Glutamatergic neuron (in vitro differentiated cells): Measurements from ENCODE around the gene COG3. TPM values are rescaled to one million over a fixed set of nuclear protein-coding genes. Genes with fewer than 3 reads are reported as not detected.
A peak's percentile ranks its signal among the peaks of the same experiment; 100 is the strongest.
"Not testable (repeated sequence)": the region's sequence is repeated elsewhere in the genome, so short reads cannot be mapped to it uniquely, and the experiment has no call there.

ENCODE experiments used
- DNase-seq: peaks from one replicate; pipeline ENCODE4 v3.0.0; 2022
- H3K27ac Mint-ChIP-seq: one replicate; pipeline ENCODE4 v1.8.0; 2020; ENCODE audit warnings: mild to moderate bottlenecking, mixed read lengths, inconsistent platforms; ENCODE audit not compliant: unreplicated experiment
- H3K27me3 Mint-ChIP-seq: one replicate; pipeline ENCODE4 v1.8.0; 2020; ENCODE audit warnings: mild to moderate bottlenecking, moderate library complexity, mixed read lengths, inconsistent platforms; ENCODE audit not compliant: unreplicated experiment
- H3K36me3 Mint-ChIP-seq: one replicate; pipeline ENCODE4 v1.8.0; 2020; ENCODE audit warnings: mild to moderate bottlenecking, mixed read lengths, inconsistent platforms; ENCODE audit not compliant: unreplicated experiment
- H3K4me1 Mint-ChIP-seq: one replicate; pipeline ENCODE4 v1.8.0; 2020; ENCODE audit warnings: mild to moderate bottlenecking, low read depth, mixed read lengths, inconsistent platforms; ENCODE audit not compliant: unreplicated experiment
- H3K4me3 Mint-ChIP-seq: one replicate; pipeline ENCODE4 v1.8.0; 2020; ENCODE audit warnings: mild to moderate bottlenecking, mixed read lengths, inconsistent platforms; ENCODE audit not compliant: unreplicated experiment
- H3K9me3 Mint-ChIP-seq: one replicate; pipeline ENCODE4 v1.8.0; 2020; ENCODE audit warnings: mild to moderate bottlenecking, moderate library complexity, mixed read lengths, inconsistent platforms; ENCODE audit not compliant: unreplicated experiment
- long read RNA-seq: library from polyadenylated mRNA; unstranded; transcript quantifications from one replicate; pipeline ENCODE4 v2.0.0, GENCODE V29; 2020; ENCODE audit not compliant: unreplicated experiment
- total RNA-seq: library from RNA; stranded (reverse); fragmentation: NEBNext Ultra II Directional; extraction: Animal tissue kit (Norgen Biotek cat#: 25700); gene quantifications from one replicate; pipeline ENCODE4 v1.2.1, GENCODE V29; 2021; ENCODE audit not compliant: unreplicated experiment
- TF ChIP-seq, protein P1 (sequence below): fragments of 200-600 bp; sonication (generic); IDR thresholded peaks from one replicate; pipeline ENCODE4 v1.5.0; 2021; ENCODE audit not compliant: partially characterized antibody, unreplicated experiment

COG3 gene, protein sequence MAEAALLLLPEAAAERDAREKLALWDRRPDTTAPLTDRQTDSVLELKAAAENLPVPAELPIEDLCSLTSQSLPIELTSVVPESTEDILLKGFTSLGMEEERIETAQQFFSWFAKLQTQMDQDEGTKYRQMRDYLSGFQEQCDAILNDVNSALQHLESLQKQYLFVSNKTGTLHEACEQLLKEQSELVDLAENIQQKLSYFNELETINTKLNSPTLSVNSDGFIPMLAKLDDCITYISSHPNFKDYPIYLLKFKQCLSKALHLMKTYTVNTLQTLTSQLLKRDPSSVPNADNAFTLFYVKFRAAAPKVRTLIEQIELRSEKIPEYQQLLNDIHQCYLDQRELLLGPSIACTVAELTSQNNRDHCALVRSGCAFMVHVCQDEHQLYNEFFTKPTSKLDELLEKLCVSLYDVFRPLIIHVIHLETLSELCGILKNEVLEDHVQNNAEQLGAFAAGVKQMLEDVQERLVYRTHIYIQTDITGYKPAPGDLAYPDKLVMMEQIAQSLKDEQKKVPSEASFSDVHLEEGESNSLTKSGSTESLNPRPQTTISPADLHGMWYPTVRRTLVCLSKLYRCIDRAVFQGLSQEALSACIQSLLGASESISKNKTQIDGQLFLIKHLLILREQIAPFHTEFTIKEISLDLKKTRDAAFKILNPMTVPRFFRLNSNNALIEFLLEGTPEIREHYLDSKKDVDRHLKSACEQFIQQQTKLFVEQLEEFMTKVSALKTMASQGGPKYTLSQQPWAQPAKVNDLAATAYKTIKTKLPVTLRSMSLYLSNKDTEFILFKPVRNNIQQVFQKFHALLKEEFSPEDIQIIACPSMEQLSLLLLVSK
- total RNA-seq, result 25.4 TPM
- long read RNA-seq, result 0 reads

DNA sequence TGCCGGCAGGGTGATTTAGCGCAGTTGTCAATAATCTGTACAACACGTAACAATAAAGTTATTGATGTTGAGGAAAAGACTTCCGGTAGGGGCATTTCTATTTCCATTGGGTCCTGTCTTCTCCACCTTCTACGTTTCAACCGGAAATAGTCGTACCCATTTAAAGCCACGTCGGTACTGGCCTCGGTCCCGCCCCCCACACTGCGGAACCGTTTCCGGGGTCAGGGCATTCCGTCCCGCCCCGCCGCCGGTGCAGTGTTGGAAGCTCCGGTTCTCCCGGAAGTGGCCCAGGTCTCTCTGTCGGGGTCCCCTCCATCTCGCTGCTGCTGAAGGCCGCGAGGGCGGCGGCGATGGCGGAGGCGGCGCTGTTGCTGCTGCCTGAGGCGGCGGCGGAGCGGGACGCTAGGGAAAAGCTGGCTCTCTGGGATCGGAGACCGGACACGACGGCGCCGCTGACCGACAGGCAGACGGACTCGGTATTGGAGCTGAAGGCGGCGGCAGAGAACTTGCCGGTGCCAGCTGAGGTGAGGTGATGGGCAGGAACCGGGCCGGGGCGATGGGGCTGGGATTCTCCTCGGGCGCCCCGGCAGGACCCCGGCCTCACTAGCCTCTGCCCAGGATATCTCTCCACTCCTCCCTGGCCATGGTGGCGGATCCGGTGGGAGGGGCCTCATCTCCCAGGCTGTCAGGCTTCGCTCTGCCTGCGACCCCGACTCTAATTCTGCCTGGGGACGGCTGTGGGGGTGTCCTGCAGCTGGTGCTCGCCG, at the start of gene COG3:
TSS of gene COG3 (plus strand) at position 253 of the 767 bp plus-strand sequence. CDS start at position 351, 98 bp downstream.
- H3K36me3 Mint-ChIP-seq, result no peaks in the 10 kb centered on the region
- no peaks in the 10 kb centered on the region for H3K27me3 Mint-ChIP-seq
- DNase-seq, result peak; percentile 90
- peaks cover 7% of the 10 kb centered on the region for H3K9me3 Mint-ChIP-seq
- H3K4me3 Mint-ChIP-seq, result peak within 1 kb of the TSS; percentile 98
- TF ChIP-seq, protein P1, sequence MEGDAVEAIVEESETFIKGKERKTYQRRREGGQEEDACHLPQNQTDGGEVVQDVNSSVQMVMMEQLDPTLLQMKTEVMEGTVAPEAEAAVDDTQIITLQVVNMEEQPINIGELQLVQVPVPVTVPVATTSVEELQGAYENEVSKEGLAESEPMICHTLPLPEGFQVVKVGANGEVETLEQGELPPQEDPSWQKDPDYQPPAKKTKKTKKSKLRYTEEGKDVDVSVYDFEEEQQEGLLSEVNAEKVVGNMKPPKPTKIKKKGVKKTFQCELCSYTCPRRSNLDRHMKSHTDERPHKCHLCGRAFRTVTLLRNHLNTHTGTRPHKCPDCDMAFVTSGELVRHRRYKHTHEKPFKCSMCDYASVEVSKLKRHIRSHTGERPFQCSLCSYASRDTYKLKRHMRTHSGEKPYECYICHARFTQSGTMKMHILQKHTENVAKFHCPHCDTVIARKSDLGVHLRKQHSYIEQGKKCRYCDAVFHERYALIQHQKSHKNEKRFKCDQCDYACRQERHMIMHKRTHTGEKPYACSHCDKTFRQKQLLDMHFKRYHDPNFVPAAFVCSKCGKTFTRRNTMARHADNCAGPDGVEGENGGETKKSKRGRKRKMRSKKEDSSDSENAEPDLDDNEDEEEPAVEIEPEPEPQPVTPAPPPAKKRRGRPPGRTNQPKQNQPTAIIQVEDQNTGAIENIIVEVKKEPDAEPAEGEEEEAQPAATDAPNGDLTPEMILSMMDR, result no peak
- H3K4me1 Mint-ChIP-seq, result peaks cover 13% of the 10 kb centered on the region
- peak within 1 kb of the TSS; percentile 91 for H3K27ac Mint-ChIP-seq

DNA sequence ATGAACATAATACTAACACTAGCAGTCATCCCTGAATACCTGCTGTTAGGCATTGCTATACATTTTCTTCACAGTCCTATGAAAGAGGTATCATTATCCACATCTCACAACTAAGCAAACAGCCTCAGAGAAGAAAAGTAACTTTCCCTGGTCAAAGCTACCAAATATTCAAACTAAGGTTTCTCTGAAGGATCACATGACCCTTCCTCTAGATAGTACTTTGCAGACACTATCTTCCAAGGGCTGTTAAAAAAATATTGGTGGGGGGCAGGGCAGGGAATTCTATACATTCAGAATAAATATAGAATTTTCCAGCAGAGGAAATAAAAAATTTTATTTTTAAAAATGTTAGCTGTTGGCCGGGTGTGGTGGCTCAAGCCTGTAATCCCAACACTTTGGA, 49.6 kb upstream of the COG3 start:
- TF ChIP-seq, protein P1, result no peak
- H3K4me1 Mint-ChIP-seq, result peaks cover 5% of the 10 kb centered on the region
- no peak for DNase-seq
- H3K36me3 Mint-ChIP-seq, result no peaks in the 10 kb centered on the region
- H3K27ac Mint-ChIP-seq, result no peak overlapping the region
- no peak overlapping the region for H3K4me3 Mint-ChIP-seq
- H3K27me3 Mint-ChIP-seq, result no peaks in the 10 kb centered on the region
- H3K9me3 Mint-ChIP-seq, result peaks cover 2% of the 10 kb centered on the region

DNA sequence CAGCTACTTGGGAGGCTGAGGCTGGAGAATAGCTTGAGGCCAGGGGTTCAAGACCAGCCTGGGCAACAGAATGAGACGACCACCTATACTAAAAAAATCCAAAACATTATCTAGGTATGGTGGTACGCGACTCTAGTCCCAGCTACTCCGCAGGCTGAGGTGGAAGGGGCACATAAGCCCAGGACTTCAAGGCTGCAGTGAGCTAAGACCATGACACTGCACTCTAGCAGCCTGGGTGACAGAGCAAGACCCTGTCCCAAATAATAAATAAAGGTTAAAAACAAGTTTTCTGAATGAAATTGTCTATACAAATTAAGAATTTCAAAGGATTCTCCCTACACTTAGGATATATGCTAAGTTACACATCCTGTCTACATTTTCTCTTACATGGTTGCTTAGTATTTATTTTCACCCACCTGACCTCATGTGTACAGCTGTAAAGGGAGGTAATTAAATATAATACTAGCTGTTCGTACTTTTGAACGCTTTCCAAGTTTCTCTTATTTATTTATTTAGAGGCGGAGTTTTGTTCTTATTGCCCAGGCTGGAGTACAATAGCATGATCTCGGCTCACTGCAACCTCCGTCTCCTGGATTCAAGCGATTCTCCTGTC, 48.1 kb upstream of the COG3 start:
- peaks cover 2% of the 10 kb centered on the region for H3K9me3 Mint-ChIP-seq
- peaks cover 1% of the 10 kb centered on the region for H3K27me3 Mint-ChIP-seq
- DNase-seq, result no peak
- TF ChIP-seq, protein P1, result no peak
- H3K27ac Mint-ChIP-seq, result no peak overlapping the region
- peaks cover 5% of the 10 kb centered on the region for H3K4me1 Mint-ChIP-seq
- H3K4me3 Mint-ChIP-seq, result peak overlapping the region; percentile 38
- no peaks in the 10 kb centered on the region for H3K36me3 Mint-ChIP-seq

DNA sequence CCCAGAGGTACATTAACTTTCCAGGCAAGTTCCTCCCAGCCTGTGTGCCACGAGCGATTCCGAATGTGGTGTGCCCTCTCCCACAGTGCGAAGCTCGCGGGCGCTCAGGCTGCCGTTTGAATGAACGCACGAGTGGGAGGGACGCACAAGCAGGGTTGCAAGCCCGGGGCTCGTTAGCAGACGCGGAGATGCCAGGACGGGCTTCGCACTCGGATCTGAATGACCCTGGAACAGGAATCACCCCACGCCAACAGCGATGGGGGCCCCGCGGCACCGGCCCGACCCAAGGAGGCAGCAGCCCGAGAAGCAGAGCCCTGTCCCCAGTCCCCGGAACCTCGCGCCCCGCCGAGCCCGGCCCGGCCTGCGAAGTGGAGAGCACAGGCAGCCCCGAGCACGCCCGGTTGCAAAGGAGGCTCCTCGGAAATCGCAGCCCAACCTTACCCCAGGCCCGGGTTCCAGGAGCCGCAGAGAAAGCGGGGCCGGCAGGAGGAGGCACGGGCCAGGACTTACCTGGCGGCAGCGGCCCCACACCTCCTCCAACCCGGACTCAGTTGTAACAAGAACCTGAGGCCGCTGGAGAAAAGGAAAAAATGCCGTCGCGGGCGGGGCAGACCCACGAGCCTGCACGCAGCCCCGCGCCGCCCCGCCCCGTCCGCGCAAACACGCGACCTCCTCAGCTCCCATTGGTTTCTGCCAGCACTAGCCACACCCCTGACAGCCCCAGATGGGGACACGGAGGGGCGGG, 46.8 kb upstream of the COG3 start, which contains the start of gene SLC25A30:
TSS of gene SLC25A30 (minus strand) at position 584 of the 745 bp plus-strand sequence. CDS start 6,948 bp downstream, outside the sequence.
- peaks cover 1% of the 10 kb centered on the region for H3K27me3 Mint-ChIP-seq
- DNase-seq, result peak; percentile 91
- TF ChIP-seq, protein P1, result no peak
- H3K27ac Mint-ChIP-seq, result peak within 1 kb of the TSS; percentile 28
- peaks cover 2% of the 10 kb centered on the region for H3K9me3 Mint-ChIP-seq
- H3K4me3 Mint-ChIP-seq, result peak within 1 kb of the TSS; percentile 95
- H3K4me1 Mint-ChIP-seq, result peaks cover 5% of the 10 kb centered on the region
- H3K36me3 Mint-ChIP-seq, result no peaks in the 10 kb centered on the region

DNA sequence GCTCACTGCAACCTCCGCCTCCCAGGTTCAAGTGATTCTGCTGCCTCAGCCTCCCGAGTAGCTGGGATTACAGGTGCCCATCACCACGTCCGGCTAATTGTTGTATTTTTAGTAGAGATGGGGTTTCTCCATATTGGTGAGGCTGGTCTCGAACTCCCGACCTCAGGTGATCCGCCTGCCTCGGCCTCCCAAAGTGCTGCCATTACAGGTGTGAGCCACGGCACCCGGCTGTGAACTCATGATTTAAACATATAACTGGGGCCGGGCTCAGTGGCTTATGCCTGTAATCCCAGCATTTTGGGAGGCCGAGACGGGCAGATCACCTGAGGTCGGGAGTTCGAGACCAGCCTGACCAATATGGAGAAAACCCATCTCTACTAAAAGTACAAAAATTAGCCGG, 45.4 kb upstream of the COG3 start:
- not testable (repeated sequence) for H3K4me1 Mint-ChIP-seq, H3K27ac Mint-ChIP-seq, DNase-seq, H3K9me3 Mint-ChIP-seq, H3K4me3 Mint-ChIP-seq, H3K36me3 Mint-ChIP-seq, H3K27me3 Mint-ChIP-seq
